Keratinocyte (primary cell): ENCODE results near the gene SCN4A. TPM values are rescaled to one million over a fixed set of nuclear protein-coding genes. Genes with fewer than 3 reads are reported as not detected.

Source experiments
- DNase-seq: peaks from one replicate; pipeline ENCODE4 v3.0.0-alpha.2; 2011; ENCODE audit warnings: low read depth, missing footprints, low spot score
- FAIRE-seq: peaks from 2 replicates; lab custom pipeline; 2011; peaks lifted over from hg19 to GRCh38; lab: Jason Lieb, UNC
- H2AFZ ChIP-seq: 2 replicates; pipeline ENCODE4 v1.6.0; 2012; ENCODE audit warnings: low read length, control low read depth, inconsistent platforms; ENCODE audit not compliant: control insufficient read depth
- H3K27ac ChIP-seq: 2 replicates; pipeline ENCODE4 v1.5.1; 2011; ENCODE audit warnings: low read length; ENCODE audit not compliant: control insufficient read depth, insufficient read depth
- H3K27me3 ChIP-seq: 3 replicates; pipeline ENCODE4 v1.6.0; 2011; ENCODE audit warnings: low read length; ENCODE audit not compliant: control insufficient read depth, insufficient read depth; ENCODE audit errors: extremely low read depth
- H3K36me3 ChIP-seq, 2 experiments: 2 replicates in 1 of 2; 3 replicates in 1 of 2; pipeline ENCODE4 v1.5.1; 2011; ENCODE audit warnings: low read length in 2 of 2, mild to moderate bottlenecking in 1 of 2; ENCODE audit not compliant: control insufficient read depth in 2 of 2, insufficient read depth in 2 of 2; ENCODE audit errors: extremely low read depth in 1 of 2
- H3K4me1 ChIP-seq: 3 replicates; pipeline ENCODE4 v1.5.1; 2011; ENCODE audit warnings: low read length; ENCODE audit not compliant: control insufficient read depth, insufficient read depth; ENCODE audit errors: extremely low read depth
- H3K4me2 ChIP-seq: 3 replicates; pipeline ENCODE4 v1.6.0; 2011; ENCODE audit warnings: low read depth, low read length; ENCODE audit not compliant: control insufficient read depth, insufficient read depth; ENCODE audit errors: extremely low read depth
- H3K4me3 ChIP-seq, 3 experiments: fragments of 200-600 bp in 1 of 3; sonication (generic) in 1 of 3; 2 replicates in 2 of 3; 3 replicates in 1 of 3; pipeline ENCODE4 v1.5.1; 2011 to 2016; ENCODE audit warnings: low read length in 3 of 3, mild to moderate bottlenecking in 3 of 3, control low read depth in 2 of 3, inconsistent platforms in 1 of 3, low read depth in 1 of 3, mixed read lengths in 1 of 3, mixed run types in 1 of 3, moderate library complexity in 1 of 3; ENCODE audit not compliant: control insufficient read depth in 2 of 3, insufficient read depth in 2 of 3; ENCODE audit errors: extremely low read depth in 1 of 3
- H3K79me2 ChIP-seq: 2 replicates; pipeline ENCODE4 v1.6.0; 2012; ENCODE audit warnings: low read length; ENCODE audit not compliant: control insufficient read depth, insufficient read depth
- H3K9ac ChIP-seq: 3 replicates; pipeline ENCODE4 v1.6.0; 2011; ENCODE audit warnings: low read length; ENCODE audit not compliant: control insufficient read depth, insufficient read depth; ENCODE audit errors: extremely low read depth
- H3K9me1 ChIP-seq: 3 replicates; pipeline ENCODE4 v1.6.0; 2011; ENCODE audit warnings: low read length; ENCODE audit not compliant: control insufficient read depth, insufficient read depth; ENCODE audit errors: extremely low read depth
- H3K9me3 ChIP-seq: 2 replicates; pipeline ENCODE4 v1.5.1; 2012; ENCODE audit warnings: low read depth, low read length; ENCODE audit not compliant: control insufficient read depth
- H4K20me1 ChIP-seq: 3 replicates; pipeline ENCODE4 v1.6.0; 2011; ENCODE audit warnings: low read length; ENCODE audit not compliant: control insufficient read depth, insufficient read depth; ENCODE audit errors: extremely low read depth
- CTCF ChIP-seq, 3 experiments: IDR thresholded peaks in 1 of 3; conservative IDR thresholded peaks in 1 of 3; optimal IDR thresholded peaks in 1 of 3; 2 replicates in 2 of 3; 3 replicates in 1 of 3; pipeline versions ENCODE3 to v1.5.1; 2011; ENCODE audit warnings: low read length in 3 of 3, mild to moderate bottlenecking in 3 of 3, moderate library complexity in 2 of 3, control low read depth in 1 of 3, inconsistent platforms in 1 of 3; ENCODE audit not compliant: insufficient read depth in 2 of 3; ENCODE audit errors: extremely low read depth in 1 of 3
- EZH2 ChIP-seq: IDR thresholded peaks from one replicate; pipeline ENCODE4 v1.6.1; 2012; ENCODE audit warnings: inconsistent platforms, mild to moderate bottlenecking, low read length, moderate library complexity
- dilution Hi-C: fragments of 300-500 bp; cut with MboI; formaldehyde crosslinking; loops from one replicate; pipeline ENCODE4 v1.7.0; 2020; ENCODE audit warnings: low sequenced_read_pairs; ENCODE audit not compliant: extremely low pct_ligation_motif_present
- polyA plus RNA-seq, 5 experiments: library from polyadenylated mRNA; depleted of rRNA in 3 of 5; stranded (reverse) in 3 of 5; stranded (forward) in 1 of 5; unstranded in 1 of 5; fragments of >200 nt; gene quantifications; 1 replicate in 1 of 5; 2 replicates in 3 of 5; 3 replicates in 1 of 5; pipeline versions ENCODE4 v1.2.1 to v1.2.3, GENCODE V29; 2011 to 2012; ENCODE audit warnings: missing spikeins in 2 of 5, low read depth in 1 of 5, low replicate concordance in 1 of 5

SCN4A gene
- polyA plus RNA-seq, 1 donor (not counting 4 experiments of a cell fraction or from before 2014, with no cell fraction given): not detected

GRCh38 chr17:63948521-63948920 is 24.2 kb downstream of the SCN4A start:
- no peak overlapping the region for H3K27ac ChIP-seq
- H3K4me2 ChIP-seq: no peak overlapping the region
- FAIRE-seq (no peak), DNase-seq (no peak)
- no peak overlapping the region for H2AFZ ChIP-seq
- TF ChIP-seq CTCF (optimal IDR thresholded peaks at IDR 0.05 in 1 of 3, IDR thresholded peaks at IDR 0.05 in 1 of 3, conservative IDR thresholded peaks at IDR 0.05 in 1 of 3; ENCODE audit: extremely low read depth in 1 of 3, insufficient read depth in 2 of 3, low read length in 3 of 3) (no peak), EZH2 (no peak)
- no peak overlapping the region for H3K9ac ChIP-seq
- H3K36me3 ChIP-seq: no peaks in the 10 kb centered on the region
- no peaks in the 10 kb centered on the region for H3K4me1 ChIP-seq
- H3K4me3 ChIP-seq: no peak overlapping the region
- H4K20me1 ChIP-seq: no peaks in the 10 kb centered on the region
- dilution Hi-C loops: no loop called here
- no peaks in the 10 kb centered on the region for H3K9me3 ChIP-seq
- H3K79me2 ChIP-seq: no peaks in the 10 kb centered on the region
- H3K27me3 ChIP-seq: peaks cover 17% of the 10 kb centered on the region
- H3K9me1 ChIP-seq: no peaks in the 10 kb centered on the region

GRCh38 chr17:63947711-63948330 is 24.9 kb downstream of the SCN4A start:
- Histone ChIP-seq H2AFZ (no peak overlapping the region), H3K4me3 (no peak overlapping the region), H3K9me1 (no peaks in the 10 kb centered on the region), H4K20me1 (no peaks in the 10 kb centered on the region), H3K4me2 (no peak overlapping the region), H3K9me3 (no peaks in the 10 kb centered on the region), H3K4me1 (no peaks in the 10 kb centered on the region), H3K79me2 (no peaks in the 10 kb centered on the region), H3K9ac (no peak overlapping the region), H3K36me3 (no peaks in the 10 kb centered on the region), H3K27me3 (peaks cover 20% of the 10 kb centered on the region), H3K27ac (no peak overlapping the region)
- no peak for TF ChIP-seq EZH2
- no peak for TF ChIP-seq CTCF (optimal IDR thresholded peaks at IDR 0.05 in 1 of 3, IDR thresholded peaks at IDR 0.05 in 1 of 3, conservative IDR thresholded peaks at IDR 0.05 in 1 of 3; ENCODE audit: extremely low read depth in 1 of 3, insufficient read depth in 2 of 3, low read length in 3 of 3)
- DNase-seq (no peak), FAIRE-seq (no peak)
- dilution Hi-C loops: no loop called here
